WTC11 (cell line): ENCODE data around the gene LCLAT1.

ENCODE experiments used
- CTCF ChIP-seq: fragments of 200-600 bp; IDR thresholded peaks from 2 replicates; pipeline ENCODE4 v1.8.0; 2022; ENCODE audit warnings: antibody characterized with exemption
- FOXJ3 ChIP-seq: sonication (generic); formaldehyde crosslinking; IDR thresholded peaks from 2 replicates; pipeline ENCODE4 v1.9.0; 2021; ENCODE audit warnings: missing genetic modification reagents, mild to moderate bottlenecking, borderline replicate concordance
- NFYB ChIP-seq: sonication (generic); formaldehyde crosslinking; conservative IDR thresholded peaks from 2 replicates; pipeline ENCODE4 v1.8.0; 2022; ENCODE audit warnings: low read depth, missing genetic modification reagents

GRCh38 chr2:30545875-30546274, 98.8 kb downstream of the LCLAT1 start:
- TF ChIP-seq NFYB (CRISPR knock-in tag) (no peak), FOXJ3 (CRISPR knock-in tag) (no peak), CTCF (no peak)
